Vagina (tissue), 2 donors: Measurements from ENCODE around the gene RPRD1B.
"Not testable (repeated sequence)": the region's sequence is repeated elsewhere in the genome, so short reads cannot be mapped to it uniquely, and the experiment has no call there.

ENCODE experiments used
- CTCF ChIP-seq, 3 experiments: fragments of 450-650 bp in 2 of 3; fragments of 200-600 bp in 1 of 3; sonication (generic) in 1 of 3; IDR thresholded peaks; one replicate each; pipeline ENCODE4 v1.5.1; 2017 to 2019; ENCODE audit warnings: antibody characterized with exemption in 3 of 3, mild to moderate bottlenecking in 2 of 3, moderate library complexity in 2 of 3
- POLR2A ChIP-seq, 2 donors: fragments of 450-650 bp; IDR thresholded peaks; one replicate each; pipeline ENCODE4 v1.6.1; 2017; ENCODE audit warnings: antibody characterized with exemption in 2 of 2, mild to moderate bottlenecking in 2 of 2, moderate library complexity in 2 of 2
- POLR2AphosphoS5 ChIP-seq, 2 donors: sonication (generic); formaldehyde crosslinking; IDR thresholded peaks; one replicate each; pipeline ENCODE4 v1.9.0; 2017; ENCODE audit warnings: antibody characterized with exemption in 2 of 2, mild to moderate bottlenecking in 2 of 2, low read depth in 1 of 2; ENCODE audit not compliant: insufficient read depth in 1 of 2

DNA sequence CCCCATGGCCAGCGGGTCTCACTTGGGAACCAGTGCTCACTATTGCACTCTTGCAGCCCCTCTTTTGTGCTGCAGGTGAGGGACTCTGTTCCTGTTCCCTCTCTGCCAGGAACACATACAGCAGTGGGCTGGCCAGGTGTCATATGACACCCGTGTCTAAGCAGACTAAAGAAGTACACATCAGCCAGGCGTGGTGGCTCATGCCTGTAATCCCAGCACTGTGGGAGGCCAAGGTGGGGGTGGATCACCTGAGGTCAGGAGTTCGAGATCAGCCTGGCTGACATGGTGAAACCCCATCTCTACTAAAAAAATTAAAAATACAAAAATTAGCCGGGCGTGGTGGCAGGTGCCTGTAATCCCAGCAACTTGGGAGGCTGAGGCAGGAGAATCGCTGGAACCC lies 74.4 kb downstream of the RPRD1B start:
- not testable (repeated sequence) for TF ChIP-seq CTCF (IDR thresholded peaks at IDR 0.05); POLR2A (IDR thresholded peaks at IDR 0.05); POLR2AphosphoS5 (IDR thresholded peaks at IDR 0.05; ENCODE audit: insufficient read depth in 1 of 2, low read depth in 1 of 2)
